Mucosa of rectum (tissue), 2 donors: ENCODE results near the gene LRCH1.

Experiments used
- H3K27ac ChIP-seq, 2 donors: one replicate each; pipeline ENCODE4 v1.7.0; 2013; ENCODE audit warnings: inconsistent platforms in 2 of 2, low read depth in 2 of 2, low read length in 2 of 2
- H3K27me3 ChIP-seq, 2 donors: one replicate each; pipeline ENCODE4 v1.7.0; 2013; ENCODE audit warnings: low read length in 2 of 2; ENCODE audit not compliant: control insufficient read depth in 2 of 2, insufficient read depth in 2 of 2
- H3K36me3 ChIP-seq, 2 donors: one replicate each; pipeline ENCODE4 v1.7.0; 2013; ENCODE audit warnings: low read length in 2 of 2; ENCODE audit not compliant: control insufficient read depth in 2 of 2, insufficient read depth in 2 of 2
- H3K4me1 ChIP-seq, 2 donors: one replicate each; pipeline ENCODE4 v1.7.0; 2013; ENCODE audit warnings: low read length in 2 of 2, mild to moderate bottlenecking in 1 of 2; ENCODE audit not compliant: control insufficient read depth in 2 of 2, insufficient read depth in 2 of 2
- H3K4me3 ChIP-seq, 2 donors: one replicate each; pipeline ENCODE4 v1.7.0; 2013; ENCODE audit warnings: low read length in 2 of 2
- H3K9ac ChIP-seq, 2 donors: one replicate each; pipeline ENCODE4 v1.7.0; 2013; ENCODE audit warnings: low read length in 2 of 2, low read depth in 1 of 2, mild to moderate bottlenecking in 1 of 2
- H3K9me3 ChIP-seq, 2 donors: one replicate each; pipeline ENCODE4 v1.7.0; 2013; ENCODE audit warnings: low read length in 2 of 2; ENCODE audit not compliant: control insufficient read depth in 2 of 2
- donor health status: healthy.
- donor health status: Normal muscosa, but diverticular disease.

The LRCH1 gene

DNA sequence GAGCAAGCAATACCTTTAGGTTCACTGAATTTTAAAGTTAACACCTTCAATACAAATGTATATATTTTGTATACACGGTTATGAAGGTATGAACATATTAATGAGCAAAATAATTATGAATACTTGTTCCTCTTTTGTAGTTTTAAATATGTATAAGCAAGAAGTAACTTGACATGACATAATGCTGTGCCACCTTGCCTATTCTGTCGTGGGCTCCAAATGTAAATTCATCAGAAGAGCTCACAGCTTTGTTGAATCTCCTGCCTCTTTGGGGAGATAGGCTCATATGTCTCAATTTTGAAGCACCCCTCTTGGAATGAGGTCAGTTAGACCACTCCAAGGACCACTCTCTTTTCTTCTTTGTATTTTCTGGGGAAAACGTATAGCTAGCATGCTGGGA lies 59.3 kb downstream of the LRCH1 start:
- Histone ChIP-seq H3K27me3 (no peaks in the 10 kb centered on the region), H3K9me3 (no peaks in the 10 kb centered on the region), H3K36me3 (no peaks in the 10 kb centered on the region), H3K9ac (no peak overlapping the region), H3K4me1 (peaks cover 10 to 22% of the 10 kb centered on the region in 2 donors), H3K4me3 (no peak overlapping the region), H3K27ac (no peak overlapping the region)

DNA sequence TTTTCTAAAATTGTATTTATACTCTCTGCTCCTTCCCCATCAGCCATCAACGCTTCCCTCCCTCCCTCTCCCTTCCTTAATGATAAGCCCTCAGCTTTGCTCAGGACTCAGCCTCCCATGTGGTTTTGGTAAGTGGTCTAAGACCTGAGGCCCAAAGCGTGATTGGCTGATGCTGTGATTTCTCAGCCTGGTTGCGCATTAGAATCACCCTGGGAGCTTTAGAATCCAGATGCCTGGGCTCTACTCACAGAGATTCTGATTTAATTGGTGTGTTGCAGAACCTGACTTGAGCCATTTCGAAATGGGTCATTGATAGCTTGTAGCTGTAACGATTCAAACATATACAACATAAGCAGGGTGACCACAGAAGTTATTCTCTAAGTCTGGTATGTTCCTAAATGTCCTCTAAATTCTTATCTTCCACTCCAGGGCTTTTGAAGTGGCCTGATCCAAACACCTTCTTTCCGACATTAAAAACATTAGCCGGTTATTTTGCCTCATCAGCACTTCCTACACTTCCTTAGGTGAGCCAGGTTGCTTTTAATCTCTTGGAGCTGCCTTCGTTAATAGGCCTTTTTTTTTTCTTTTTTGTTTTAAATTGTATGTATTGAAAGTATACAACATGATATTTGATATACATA lies 60.6 kb downstream of the LRCH1 start:
- Histone ChIP-seq H3K9me3 (no peaks in the 10 kb centered on the region), H3K27ac (no peak overlapping the region), H3K4me1 (peaks cover 4 to 13% of the 10 kb centered on the region in 2 donors), H3K4me3 (no peak overlapping the region), H3K27me3 (no peaks in the 10 kb centered on the region), H3K9ac (no peak overlapping the region), H3K36me3 (no peaks in the 10 kb centered on the region)

DNA sequence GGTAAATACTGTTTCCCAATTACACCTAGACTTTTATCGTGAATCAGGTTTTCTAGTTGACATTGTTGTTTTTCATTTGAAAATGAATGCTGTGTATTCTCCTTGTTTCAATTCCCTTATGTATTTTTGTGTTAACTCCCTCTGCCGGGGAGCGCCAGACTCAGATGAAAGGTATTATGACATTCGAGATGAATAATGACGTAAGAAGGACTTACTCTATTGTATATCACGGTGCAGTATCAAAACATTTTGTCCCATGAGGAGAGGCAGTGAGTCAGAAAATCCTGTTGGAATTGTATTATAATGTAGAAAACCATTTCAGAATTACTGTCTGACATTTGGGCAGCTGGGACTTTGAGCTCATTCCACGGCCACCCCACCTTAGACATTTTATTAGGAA lies 61.6 kb downstream of the LRCH1 start:
- Histone ChIP-seq H3K9ac (no peak overlapping the region), H3K4me3 (no peak overlapping the region), H3K4me1 (peaks cover 4 to 13% of the 10 kb centered on the region in 2 donors), H3K27me3 (no peaks in the 10 kb centered on the region), H3K9me3 (no peaks in the 10 kb centered on the region), H3K36me3 (no peaks in the 10 kb centered on the region), H3K27ac (no peak overlapping the region)

DNA sequence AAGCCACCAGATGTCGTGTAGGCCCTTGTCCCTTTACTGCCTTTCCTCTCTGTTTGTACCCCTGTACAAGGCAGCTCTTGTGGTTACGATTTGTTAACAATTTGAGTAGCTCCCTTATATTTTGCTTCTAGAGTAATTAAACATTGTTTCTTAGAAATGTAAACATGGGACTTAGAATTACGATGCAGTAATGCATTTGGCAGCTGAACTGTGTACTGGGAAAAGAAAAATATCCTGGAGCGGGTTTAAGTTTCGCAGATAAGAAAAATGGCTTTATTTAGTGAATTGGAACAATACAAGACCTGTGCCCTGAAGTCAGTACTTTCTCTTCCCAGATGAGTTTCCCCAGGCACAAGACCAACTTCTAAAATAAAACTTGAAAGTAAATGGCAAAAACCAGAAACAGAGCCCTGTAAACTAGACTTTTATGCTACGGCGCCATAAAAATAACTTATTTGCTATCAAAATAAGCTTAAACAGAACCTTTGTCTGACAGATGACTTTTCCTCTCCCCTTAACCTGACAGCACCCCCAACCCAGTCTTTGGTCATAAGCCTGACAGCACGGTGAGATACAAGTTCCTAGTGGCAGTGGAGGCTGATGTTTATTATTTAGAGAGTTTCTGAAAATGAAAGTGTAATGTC lies 63.0 kb downstream of the LRCH1 start:
- H3K36me3 ChIP-seq = no peaks in the 10 kb centered on the region
- peak overlapping the region in 1 of 2 donors; percentile 47 for H3K9ac ChIP-seq
- H3K27me3 ChIP-seq = no peaks in the 10 kb centered on the region
- peaks cover 4 to 16% of the 10 kb centered on the region in 2 donors for H3K4me1 ChIP-seq
- peak overlapping the region; percentile 49 to 61 for H3K27ac ChIP-seq
- H3K4me3 ChIP-seq = peak overlapping the region; percentile 29 to 47
- H3K9me3 ChIP-seq = no peaks in the 10 kb centered on the region

DNA sequence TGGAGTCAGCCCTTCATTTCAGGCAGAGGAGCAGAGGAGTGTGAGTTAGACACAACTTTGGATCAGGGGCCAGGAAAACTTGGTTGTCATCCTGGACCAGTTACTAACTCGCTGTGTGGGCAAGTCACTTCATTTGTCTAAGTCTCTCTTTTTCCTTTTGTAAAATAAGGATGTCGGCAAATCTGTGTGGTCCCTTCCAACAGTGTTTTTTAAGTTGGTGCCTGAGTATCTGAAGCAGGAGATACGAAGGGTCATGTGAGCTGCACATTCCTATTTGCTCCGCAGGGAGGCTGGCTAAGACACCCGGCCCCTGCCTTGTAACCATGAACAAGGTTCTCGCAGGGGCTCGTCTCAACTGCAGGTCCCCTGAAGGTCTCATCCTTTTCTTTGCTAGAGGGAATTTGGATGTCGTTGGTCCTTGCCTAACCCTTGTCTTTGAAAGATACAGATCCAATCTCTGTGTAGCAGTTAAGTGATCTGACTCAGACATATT lies 64.3 kb downstream of the LRCH1 start:
- Histone ChIP-seq H3K4me1 (peaks cover 9 to 23% of the 10 kb centered on the region in 2 donors), H3K9me3 (no peaks in the 10 kb centered on the region), H3K27me3 (no peaks in the 10 kb centered on the region), H3K9ac (no peak overlapping the region), H3K36me3 (no peaks in the 10 kb centered on the region), H3K27ac (peak overlapping the region in 1 of 2 donors; percentile 10), H3K4me3 (no peak overlapping the region)

DNA sequence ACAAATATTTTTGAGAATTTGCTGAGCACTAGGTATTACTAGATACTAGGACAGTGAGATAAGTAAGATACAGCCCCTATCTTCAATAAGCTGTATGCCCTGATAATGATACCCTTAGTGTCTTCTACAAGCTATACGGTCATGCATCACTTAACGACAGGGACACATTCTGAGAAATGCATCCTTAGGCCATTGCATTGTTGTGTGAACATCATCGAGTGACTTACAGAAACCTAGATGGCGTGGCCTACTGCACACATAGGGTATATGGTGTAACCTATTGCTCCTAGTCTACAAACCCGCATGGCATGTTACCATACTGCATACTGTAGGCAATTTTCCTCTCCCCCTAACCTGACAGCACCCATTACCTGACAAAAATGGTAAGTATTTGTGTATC lies 64.9 kb downstream of the LRCH1 start:
- no peaks in the 10 kb centered on the region for H3K36me3 ChIP-seq
- H3K4me3 ChIP-seq = no peak overlapping the region
- H3K9ac ChIP-seq = no peak overlapping the region
- no peak overlapping the region for H3K27ac ChIP-seq
- H3K4me1 ChIP-seq = peaks cover 15 to 29% of the 10 kb centered on the region in 2 donors
- H3K27me3 ChIP-seq = no peaks in the 10 kb centered on the region
- H3K9me3 ChIP-seq = no peaks in the 10 kb centered on the region

DNA sequence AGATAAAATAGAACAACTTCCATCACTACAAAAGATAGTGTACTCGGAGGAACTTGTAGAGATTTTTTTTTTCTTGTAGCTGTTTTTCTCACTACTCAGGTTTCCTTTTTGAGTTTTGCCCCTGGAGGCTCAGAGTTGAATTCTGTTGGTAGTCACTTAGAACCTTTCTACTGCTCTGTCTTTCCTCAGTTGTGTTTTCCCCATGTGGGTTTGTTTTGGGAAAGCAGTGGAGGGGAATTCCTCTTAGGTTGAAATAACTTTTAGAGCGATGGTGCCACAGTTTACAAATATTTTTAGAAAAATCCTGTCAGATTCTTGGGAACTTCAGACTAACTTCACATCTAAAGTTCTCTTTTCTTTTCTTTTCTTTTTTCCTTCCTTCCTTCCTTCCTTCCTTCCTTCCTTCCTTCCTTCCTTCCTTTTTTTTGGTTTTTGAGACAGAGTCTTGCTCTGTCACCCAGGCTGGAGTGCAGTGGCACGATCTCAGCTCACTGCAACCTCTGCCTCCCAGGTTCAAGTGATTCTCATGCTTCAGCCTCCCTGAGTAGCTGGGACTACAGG lies 65.8 kb downstream of the LRCH1 start:
- H3K27ac ChIP-seq = no peak overlapping the region

DNA sequence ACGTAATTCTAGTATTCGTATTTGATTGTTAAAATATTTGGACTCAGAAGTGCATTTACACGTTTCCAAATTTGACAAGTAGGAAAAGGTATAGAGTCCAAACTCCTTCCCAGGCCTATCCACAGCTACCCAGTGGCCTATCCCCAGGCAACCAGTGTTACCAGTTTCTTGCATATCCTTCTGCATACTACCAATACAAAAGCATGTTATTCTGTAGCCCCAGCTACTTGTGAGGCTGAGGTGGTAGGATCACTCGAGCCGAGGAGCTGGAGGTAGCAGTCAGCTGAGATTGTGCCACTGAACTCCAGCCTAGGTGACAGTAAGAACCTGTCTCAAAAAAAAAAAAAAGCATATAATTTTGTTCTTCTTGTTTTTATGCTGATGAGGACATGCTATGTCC lies 67.1 kb downstream of the LRCH1 start:
- Histone ChIP-seq H3K27ac (no peak overlapping the region), H3K9ac (no peak overlapping the region), H3K36me3 (no peaks in the 10 kb centered on the region), H3K4me3 (no peak overlapping the region), H3K9me3 (no peaks in the 10 kb centered on the region), H3K4me1 (peaks cover 18 to 31% of the 10 kb centered on the region in 2 donors), H3K27me3 (no peaks in the 10 kb centered on the region)

More for the DNA sequence above, 65.8 kb downstream of the LRCH1 start:
- H3K4me3 ChIP-seq = no peak overlapping the region
- H3K4me1 ChIP-seq = peaks cover 19 to 31% of the 10 kb centered on the region in 2 donors
- no peak overlapping the region for H3K9ac ChIP-seq
- no peaks in the 10 kb centered on the region for H3K9me3 ChIP-seq
- H3K27me3 ChIP-seq = no peaks in the 10 kb centered on the region
- no peaks in the 10 kb centered on the region for H3K36me3 ChIP-seq

DNA sequence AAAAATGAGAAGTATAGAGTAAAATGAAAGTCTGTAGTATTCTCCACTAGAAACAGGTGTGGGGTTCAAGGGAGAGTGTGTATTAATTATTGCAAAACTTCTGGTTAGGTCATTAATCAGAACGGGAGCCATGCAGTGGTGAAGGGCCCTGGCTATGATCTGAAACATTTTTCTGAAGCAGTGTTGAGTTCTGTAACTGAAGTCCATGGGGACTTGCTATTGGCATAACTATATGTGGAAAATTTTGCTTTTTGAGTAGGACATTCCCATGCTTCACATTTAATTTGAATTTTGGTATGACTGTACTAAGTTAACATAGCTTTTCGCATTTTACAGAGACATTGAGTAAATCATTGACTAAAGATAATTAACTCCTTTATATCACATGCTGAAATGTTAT lies 67.5 kb downstream of the LRCH1 start:
- Histone ChIP-seq H3K36me3 (no peaks in the 10 kb centered on the region), H3K4me1 (peaks cover 15 to 28% of the 10 kb centered on the region in 2 donors), H3K27me3 (no peaks in the 10 kb centered on the region), H3K4me3 (no peak overlapping the region), H3K27ac (no peak overlapping the region), H3K9me3 (no peaks in the 10 kb centered on the region), H3K9ac (no peak overlapping the region)

DNA sequence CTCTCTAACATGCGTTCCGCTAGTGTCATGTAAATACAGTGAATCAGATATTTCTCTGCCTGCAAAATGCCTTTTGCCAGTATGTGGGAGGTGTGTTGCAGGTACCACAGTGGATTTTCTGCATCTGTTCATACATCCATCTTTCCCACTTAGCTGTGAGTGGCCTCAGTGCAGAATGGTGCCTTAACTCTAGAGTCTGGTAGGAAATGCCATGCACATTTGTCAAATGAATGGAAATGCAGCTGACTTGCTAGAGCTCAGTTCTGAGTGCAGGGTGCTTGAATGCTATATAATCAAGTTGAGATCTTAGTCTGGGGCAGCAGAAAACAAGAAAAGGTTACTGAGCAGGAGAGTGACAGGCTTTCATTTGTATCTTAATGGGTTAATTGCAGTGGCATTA lies 68.2 kb downstream of the LRCH1 start:
- Histone ChIP-seq H3K4me3 (no peak overlapping the region), H3K4me1 (peaks cover 15 to 22% of the 10 kb centered on the region in 2 donors), H3K9me3 (no peaks in the 10 kb centered on the region), H3K27ac (no peak overlapping the region), H3K27me3 (no peaks in the 10 kb centered on the region), H3K9ac (no peak overlapping the region), H3K36me3 (no peaks in the 10 kb centered on the region)
